H9 (cell line): ENCODE measurements around the gene FAAP100. TPM values are rescaled to one million over a fixed set of nuclear protein-coding genes. Genes with fewer than 3 reads are reported as not detected.

ENCODE experiments used
- DNase-seq: peaks from one replicate; pipeline ENCODE4 v3.0.0-alpha.2; 2017
- H2AFZ ChIP-seq: one replicate; pipeline ENCODE4 v1.6.1; 2013; ENCODE audit warnings: mild to moderate bottlenecking, low read length, control low read depth, moderate library complexity
- H2AK5ac ChIP-seq: 2 replicates; pipeline ENCODE4 v1.6.1; 2013; ENCODE audit warnings: low read length, control low read depth, mixed read lengths; ENCODE audit not compliant: insufficient read length
- H2BK120ac ChIP-seq: one replicate; pipeline ENCODE4 v1.6.1; 2013; ENCODE audit warnings: low read depth, mild to moderate bottlenecking, low read length, control low read depth, inconsistent platforms; ENCODE audit not compliant: poor library complexity, severe bottlenecking
- H2BK12ac ChIP-seq: 2 replicates; pipeline ENCODE4 v1.6.1; 2013; ENCODE audit warnings: low read length, control low read depth, mixed read lengths, low read depth; ENCODE audit not compliant: insufficient read length
- H2BK15ac ChIP-seq: 2 replicates; pipeline ENCODE4 v1.6.1; 2013; ENCODE audit warnings: low read depth, low read length, control low read depth
- H2BK20ac ChIP-seq: one replicate; pipeline ENCODE4 v1.6.1; 2013; ENCODE audit warnings: low read depth, mild to moderate bottlenecking, low read length, control low read depth, inconsistent platforms; ENCODE audit not compliant: poor library complexity, severe bottlenecking
- H2BK5ac ChIP-seq: 2 replicates; pipeline ENCODE4 v1.6.1; 2013; ENCODE audit warnings: low read length, control low read depth, mixed read lengths; ENCODE audit not compliant: insufficient read length
- H3K14ac ChIP-seq: 2 replicates; pipeline ENCODE4 v1.6.1; 2013; ENCODE audit warnings: low read length, control low read depth; ENCODE audit not compliant: insufficient read depth
- H3K18ac ChIP-seq: 2 replicates; pipeline ENCODE4 v1.6.1; 2013; ENCODE audit warnings: low read depth, mild to moderate bottlenecking, mixed read lengths, low read length, control low read depth; ENCODE audit not compliant: insufficient read length
- H3K23ac ChIP-seq: 2 replicates; pipeline ENCODE4 v1.6.1; 2013; ENCODE audit warnings: low read length, control low read depth, mixed read lengths, low read depth; ENCODE audit not compliant: insufficient read length
- H3K23me2 ChIP-seq: 2 replicates; pipeline ENCODE4 v1.6.1; 2013; ENCODE audit warnings: low read depth, mild to moderate bottlenecking, mixed read lengths, low read length, control low read depth; ENCODE audit not compliant: insufficient read length, poor library complexity, severe bottlenecking
- H3K27ac ChIP-seq: 2 replicates; pipeline ENCODE4 v1.5.1; 2013; ENCODE audit warnings: low read length, control low read depth, mixed read lengths, low read depth; ENCODE audit not compliant: insufficient read length
- H3K27me3 ChIP-seq: 2 replicates; pipeline ENCODE4 v1.6.1; 2013; ENCODE audit warnings: low read length, control low read depth, inconsistent platforms; ENCODE audit not compliant: insufficient read depth
- H3K4ac ChIP-seq: 2 replicates; pipeline ENCODE4 v1.6.1; 2013; ENCODE audit warnings: low read depth, mild to moderate bottlenecking, control low read depth, inconsistent platforms, low read length, moderate library complexity
- H3K4me1 ChIP-seq: 2 replicates; pipeline ENCODE4 v1.6.1; 2013; ENCODE audit warnings: low read length, control low read depth, inconsistent platforms; ENCODE audit not compliant: insufficient read depth
- H3K4me2 ChIP-seq: 2 replicates; pipeline ENCODE4 v1.6.1; 2013; ENCODE audit warnings: low read length, control low read depth, mixed read lengths; ENCODE audit not compliant: insufficient read length, insufficient read depth
- H3K56ac ChIP-seq: 2 replicates; pipeline ENCODE4 v1.6.1; 2013; ENCODE audit warnings: low read depth, mild to moderate bottlenecking, mixed read lengths, low read length, control low read depth; ENCODE audit not compliant: insufficient read length
- H3K79me1 ChIP-seq: 2 replicates; pipeline ENCODE4 v1.6.1; 2013; ENCODE audit warnings: low read depth, mild to moderate bottlenecking, moderate library complexity, low read length, control low read depth, inconsistent platforms; ENCODE audit not compliant: insufficient read depth, poor library complexity, severe bottlenecking
- H3K79me2 ChIP-seq: 2 replicates; pipeline ENCODE4 v1.6.1; 2013; ENCODE audit warnings: low read length, control low read depth, inconsistent platforms; ENCODE audit not compliant: insufficient read depth
- H3K9ac ChIP-seq: 2 replicates; pipeline ENCODE4 v1.6.1; 2013; ENCODE audit warnings: low read length, control low read depth, mixed read lengths; ENCODE audit not compliant: insufficient read length; ENCODE audit errors: extremely low read depth
- H3K9me3 ChIP-seq: one replicate; pipeline ENCODE4 v1.6.1; 2013; ENCODE audit warnings: low read depth, low read length, inconsistent platforms; ENCODE audit not compliant: control insufficient read depth
- H3T11ph ChIP-seq: one replicate; pipeline ENCODE4 v1.6.1; 2013; ENCODE audit warnings: mild to moderate bottlenecking, low read length, control low read depth, inconsistent platforms
- H4K20me1 ChIP-seq: one replicate; pipeline ENCODE4 v1.6.1; 2013; ENCODE audit not compliant: control insufficient read depth, insufficient read length, insufficient read depth
- H4K5ac ChIP-seq: 2 replicates; pipeline ENCODE4 v1.6.1; 2013; ENCODE audit warnings: low read depth, mild to moderate bottlenecking, mixed read lengths, low read length, control low read depth; ENCODE audit not compliant: insufficient read length
- H4K8ac ChIP-seq: replicated peaks from 2 replicates; pipeline ENCODE4 v1.6.1; 2013; ENCODE audit warnings: low read length, control low read depth, mixed read lengths, low read depth; ENCODE audit not compliant: insufficient read length
- H4K91ac ChIP-seq: 2 replicates; pipeline ENCODE4 v1.6.1; 2013; ENCODE audit warnings: low read depth, mild to moderate bottlenecking, moderate library complexity, mixed read lengths, low read length, control low read depth; ENCODE audit not compliant: insufficient read length
- H3K27ac Mint-ChIP-seq, 3 experiments: 2 replicates in 2 of 3; 3 replicates in 1 of 3; pipeline ENCODE4 v1.8.0; 2020 to 2021; ENCODE audit warnings: mixed read lengths in 3 of 3, mild to moderate bottlenecking in 1 of 3, moderate library complexity in 1 of 3
- H3K27me3 Mint-ChIP-seq: 2 replicates; pipeline ENCODE4 v1.8.0; 2021; ENCODE audit warnings: low read depth, mild to moderate bottlenecking, moderate library complexity, mixed read lengths
- H3K36me3 Mint-ChIP-seq, 3 experiments: 2 replicates in 2 of 3; 3 replicates in 1 of 3; pipeline ENCODE4 v1.8.0; 2020 to 2021; ENCODE audit warnings: low read depth in 3 of 3, mixed read lengths in 3 of 3; ENCODE audit not compliant: insufficient read depth in 1 of 3
- H3K4me1 Mint-ChIP-seq, 2 experiments: 2 replicates each; pipeline ENCODE4 v1.8.0; 2020; ENCODE audit warnings: mixed read lengths in 2 of 2
- H3K4me3 Mint-ChIP-seq, 2 experiments: 2 replicates in 1 of 2; 3 replicates in 1 of 2; pipeline ENCODE4 v1.8.0; 2020 to 2021; ENCODE audit warnings: mild to moderate bottlenecking in 2 of 2, mixed read lengths in 2 of 2, moderate library complexity in 1 of 2
- H3K9me3 Mint-ChIP-seq, 2 experiments: 2 replicates in 1 of 2; 3 replicates in 1 of 2; pipeline ENCODE4 v1.8.0; 2020; ENCODE audit warnings: mild to moderate bottlenecking in 2 of 2, mixed read lengths in 2 of 2, moderate library complexity in 1 of 2
- CTCF ChIP-seq: fragments of 200-600 bp; sonication (generic); conservative IDR thresholded peaks from 3 replicates; pipeline ENCODE4 v1.8.0; 2021; ENCODE audit warnings: antibody characterized with exemption, mild to moderate bottlenecking
- WGBS: extraction: QIAGEN DNeasy Blood & Tissue Kit; methylation state at CpG from one replicate; pipeline ENCODE4 v1.1.7; 2013; ENCODE audit warnings: missing lambda C conversion rate, low lambda C conversion rate, mixed read lengths; ENCODE audit not compliant: insufficient read length; ENCODE audit errors: extremely low coverage; 5-methylcytosine and 5-hydroxymethylcytosine counted together
- total RNA-seq: library from RNA; stranded (reverse); gene quantifications from 2 replicates; pipeline ENCODE4 v1.2.1, GENCODE V29; 2021

The FAAP100 gene
- total RNA-seq, 1 experiment from 2014 or later: 54.0 TPM

- H4K5ac ChIP-seq: no peak overlapping the region
- H3K79me2 ChIP-seq: no peaks in the 10 kb centered on the region
- DNase-seq: no peak
- H3K9ac ChIP-seq: no peak overlapping the region
- no peak overlapping the region for H2AK5ac ChIP-seq
- H2AFZ ChIP-seq: no peak overlapping the region
- no peaks in the 10 kb centered on the region for H3K4me1 Mint-ChIP-seq
- H3K4ac ChIP-seq: no peak overlapping the region
- no peaks in the 10 kb centered on the region for H3K27me3 Mint-ChIP-seq
- no peaks in the 10 kb centered on the region for H3K23me2 ChIP-seq
- no peak overlapping the region for H3K56ac ChIP-seq
- H4K8ac ChIP-seq: no peak overlapping the region
- H4K20me1 ChIP-seq: no peaks in the 10 kb centered on the region
- TF ChIP-seq CTCF: no peak
- H3K9me3 ChIP-seq: no peaks in the 10 kb centered on the region
- no peaks in the 10 kb centered on the region for H3K79me1 ChIP-seq
- H2BK12ac ChIP-seq: no peak overlapping the region
- no CpG with 5 or more reads among the region's 4 CpGs for WGBS
- no peak overlapping the region for H3K23ac ChIP-seq
- peaks cover 22 to 85% (median 74%) of the 10 kb centered on the region in 3 experiments; a peak in 6 of 7 replicates for H3K36me3 Mint-ChIP-seq
- H3K18ac ChIP-seq: no peak overlapping the region
- no peak overlapping the region for H3K4me2 ChIP-seq
- H2BK120ac ChIP-seq: no peak overlapping the region
- no peak overlapping the region for H2BK5ac ChIP-seq
- H2BK15ac ChIP-seq: no peak overlapping the region
- H3K14ac ChIP-seq: no peak overlapping the region
- H3K27ac ChIP-seq: no peak overlapping the region
- no peaks in the 10 kb centered on the region for H3K9me3 Mint-ChIP-seq
- H3K27me3 ChIP-seq: no peaks in the 10 kb centered on the region
- no peak overlapping the region for H4K91ac ChIP-seq
- no peak overlapping the region for H3T11ph ChIP-seq
- no peaks in the 10 kb centered on the region for H3K4me1 ChIP-seq
- no peak overlapping the region for H3K4me3 Mint-ChIP-seq
- no peak overlapping the region for H2BK20ac ChIP-seq
- H3K27ac Mint-ChIP-seq: peak overlapping the region in 1 of 3 experiments; percentile 20; a peak in 1 of 7 replicates
These were observed 9.3 kb upstream of the FAAP100 start for GRCh38 chr17:81561494-81561885.
